ENCODE results near the gene APOBEC3B.

GRCh38 chr22:38955926-38956325, 26.2 kb upstream of the APOBEC3B start:
- TF ChIP-seq POLR2AphosphoS5 (IDR thresholded peaks at IDR 0.05) (no peak), CTCF (IDR thresholded peaks at IDR 0.05) (no peak), POLR2A (IDR thresholded peaks at IDR 0.05) (no peak)

Measured in suprapubic skin (tissue), 4 donors.